Gastroesophageal sphincter (tissue), 3 donors: ENCODE measurements around the gene SPC25.

Experiments
- POLR2AphosphoS5 ChIP-seq: sonication (generic); formaldehyde crosslinking; IDR thresholded peaks from one replicate; pipeline ENCODE4 v1.6.1; 2017; ENCODE audit warnings: antibody characterized with exemption
- TF ChIP-seq, protein P1 (sequence below), 4 experiments: fragments of 200-600 bp in 2 of 4; fragments of 450-650 bp in 2 of 4; sonication (generic) in 1 of 4; IDR thresholded peaks; one replicate each; pipeline ENCODE4 v1.5.1; 2017 to 2019; ENCODE audit warnings: antibody characterized with exemption in 4 of 4, mild to moderate bottlenecking in 2 of 4, moderate library complexity in 2 of 4

DNA sequence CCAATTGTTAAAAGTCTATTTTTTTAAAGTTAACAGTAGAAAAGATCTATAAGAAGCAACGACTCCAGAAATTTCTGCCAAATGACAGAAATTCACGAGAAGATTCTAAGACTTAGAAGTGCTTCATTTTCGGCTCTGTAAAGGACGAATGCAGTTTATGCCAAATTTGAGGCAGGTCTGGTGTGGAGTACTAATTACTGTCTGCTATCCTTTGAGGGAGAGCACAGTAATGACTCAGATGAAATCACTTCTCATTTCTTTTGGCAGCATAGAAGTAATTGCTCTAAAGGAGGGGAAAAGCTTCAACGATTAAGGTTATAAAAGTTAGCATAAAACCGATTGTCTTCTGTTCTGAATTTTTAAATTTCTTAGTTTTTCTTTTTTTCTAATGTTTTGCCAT, 22.2 kb upstream of the SPC25 start:
- TF ChIP-seq, protein P1, sequence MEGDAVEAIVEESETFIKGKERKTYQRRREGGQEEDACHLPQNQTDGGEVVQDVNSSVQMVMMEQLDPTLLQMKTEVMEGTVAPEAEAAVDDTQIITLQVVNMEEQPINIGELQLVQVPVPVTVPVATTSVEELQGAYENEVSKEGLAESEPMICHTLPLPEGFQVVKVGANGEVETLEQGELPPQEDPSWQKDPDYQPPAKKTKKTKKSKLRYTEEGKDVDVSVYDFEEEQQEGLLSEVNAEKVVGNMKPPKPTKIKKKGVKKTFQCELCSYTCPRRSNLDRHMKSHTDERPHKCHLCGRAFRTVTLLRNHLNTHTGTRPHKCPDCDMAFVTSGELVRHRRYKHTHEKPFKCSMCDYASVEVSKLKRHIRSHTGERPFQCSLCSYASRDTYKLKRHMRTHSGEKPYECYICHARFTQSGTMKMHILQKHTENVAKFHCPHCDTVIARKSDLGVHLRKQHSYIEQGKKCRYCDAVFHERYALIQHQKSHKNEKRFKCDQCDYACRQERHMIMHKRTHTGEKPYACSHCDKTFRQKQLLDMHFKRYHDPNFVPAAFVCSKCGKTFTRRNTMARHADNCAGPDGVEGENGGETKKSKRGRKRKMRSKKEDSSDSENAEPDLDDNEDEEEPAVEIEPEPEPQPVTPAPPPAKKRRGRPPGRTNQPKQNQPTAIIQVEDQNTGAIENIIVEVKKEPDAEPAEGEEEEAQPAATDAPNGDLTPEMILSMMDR (IDR thresholded peaks at IDR 0.05): no peak
- no peak for TF ChIP-seq POLR2AphosphoS5
